OCI-LY3 (cell line): ENCODE measurements around the gene CXCL9.

ENCODE experiments used
- EZH2phosphoT487 ChIP-seq: fragments of 200-600 bp; shearing (Covaris generic); IDR thresholded peaks from 2 replicates; pipeline ENCODE4 v1.6.1; 2018; ENCODE audit warnings: antibody characterized with exemption, mixed run types, low read depth
- TF ChIP-seq, protein P1 (sequence below): fragments of 200-600, 300-600 bp; sonication (generic); IDR thresholded peaks from 2 replicates; pipeline ENCODE4 v1.5.1; 2014; ENCODE audit warnings: antibody characterized with exemption, low read length, low read depth

- TF ChIP-seq, protein P1, sequence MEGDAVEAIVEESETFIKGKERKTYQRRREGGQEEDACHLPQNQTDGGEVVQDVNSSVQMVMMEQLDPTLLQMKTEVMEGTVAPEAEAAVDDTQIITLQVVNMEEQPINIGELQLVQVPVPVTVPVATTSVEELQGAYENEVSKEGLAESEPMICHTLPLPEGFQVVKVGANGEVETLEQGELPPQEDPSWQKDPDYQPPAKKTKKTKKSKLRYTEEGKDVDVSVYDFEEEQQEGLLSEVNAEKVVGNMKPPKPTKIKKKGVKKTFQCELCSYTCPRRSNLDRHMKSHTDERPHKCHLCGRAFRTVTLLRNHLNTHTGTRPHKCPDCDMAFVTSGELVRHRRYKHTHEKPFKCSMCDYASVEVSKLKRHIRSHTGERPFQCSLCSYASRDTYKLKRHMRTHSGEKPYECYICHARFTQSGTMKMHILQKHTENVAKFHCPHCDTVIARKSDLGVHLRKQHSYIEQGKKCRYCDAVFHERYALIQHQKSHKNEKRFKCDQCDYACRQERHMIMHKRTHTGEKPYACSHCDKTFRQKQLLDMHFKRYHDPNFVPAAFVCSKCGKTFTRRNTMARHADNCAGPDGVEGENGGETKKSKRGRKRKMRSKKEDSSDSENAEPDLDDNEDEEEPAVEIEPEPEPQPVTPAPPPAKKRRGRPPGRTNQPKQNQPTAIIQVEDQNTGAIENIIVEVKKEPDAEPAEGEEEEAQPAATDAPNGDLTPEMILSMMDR: no peak
- no peak for TF ChIP-seq EZH2phosphoT487
These were observed 16.8 kb upstream of the CXCL9 start for GRCh38 chr4:76024065-76024464.
